HG02870 (cell line): ENCODE measurements around the gene RBM20.
A peak's percentile ranks its signal among the peaks of the same experiment; 100 is the strongest.

ENCODE experiments used
- ATAC-seq: cut with Tn5 transposase; IDR thresholded peaks from one replicate; pipeline ENCODE4 v1.9.1; 2021; ENCODE audit warnings: mild to moderate bottlenecking, moderate library complexity; ENCODE audit not compliant: unreplicated experiment

Gene RBM20

DNA sequence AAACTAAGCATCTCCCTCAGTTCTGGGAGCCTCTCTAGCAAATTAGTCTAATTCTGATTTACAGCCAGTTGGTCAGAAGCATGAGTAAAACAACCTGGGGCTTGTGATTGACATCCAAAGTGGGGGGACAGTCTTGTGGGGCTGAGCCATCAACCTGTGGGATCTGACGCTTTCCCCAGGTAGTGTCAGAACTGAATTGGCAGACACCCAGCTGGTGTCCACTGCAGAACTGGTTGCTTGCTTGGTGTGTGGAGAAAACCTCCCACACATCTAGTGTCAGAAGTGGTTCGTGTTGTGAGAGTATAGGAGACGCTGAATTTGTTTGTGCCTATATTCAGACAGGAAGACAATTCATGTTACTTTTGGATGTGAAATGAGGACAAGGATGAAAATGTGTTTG is 135.4 kb downstream of the RBM20 start:
- no peak for ATAC-seq

DNA sequence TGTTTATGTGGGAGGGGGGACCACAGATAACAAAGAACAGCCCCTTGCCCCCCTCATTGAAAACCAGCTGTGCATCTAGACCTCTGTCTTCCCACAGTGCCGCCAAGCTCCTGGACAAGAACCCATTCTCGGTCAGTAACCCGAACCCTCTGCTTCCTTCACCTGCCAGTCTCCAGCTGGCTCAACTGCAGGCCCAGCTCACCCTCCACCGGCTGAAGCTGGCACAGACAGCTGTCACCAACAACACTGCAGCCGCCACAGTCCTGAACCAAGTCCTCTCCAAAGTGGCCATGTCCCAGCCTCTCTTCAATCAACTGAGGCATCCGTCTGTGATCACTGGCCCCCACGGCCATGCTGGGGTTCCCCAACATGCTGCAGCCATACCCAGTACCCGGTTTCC is 136.6 kb downstream of the RBM20 start:
- ATAC-seq = no peak

DNA sequence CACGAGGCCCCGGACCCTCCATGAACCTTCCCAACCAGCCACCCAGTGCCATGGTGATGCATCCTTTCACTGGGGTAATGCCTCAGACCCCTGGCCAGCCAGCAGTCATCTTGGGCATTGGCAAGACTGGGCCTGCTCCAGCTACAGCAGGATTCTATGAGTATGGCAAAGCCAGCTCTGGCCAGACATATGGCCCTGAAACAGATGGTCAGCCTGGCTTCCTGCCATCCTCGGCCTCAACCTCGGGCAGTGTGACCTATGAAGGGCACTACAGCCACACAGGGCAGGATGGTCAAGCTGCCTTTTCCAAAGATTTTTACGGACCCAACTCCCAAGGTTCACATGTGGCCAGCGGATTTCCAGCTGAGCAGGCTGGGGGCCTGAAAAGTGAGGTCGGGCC is 137.0 kb downstream of the RBM20 start:
- ATAC-seq = no peak

DNA sequence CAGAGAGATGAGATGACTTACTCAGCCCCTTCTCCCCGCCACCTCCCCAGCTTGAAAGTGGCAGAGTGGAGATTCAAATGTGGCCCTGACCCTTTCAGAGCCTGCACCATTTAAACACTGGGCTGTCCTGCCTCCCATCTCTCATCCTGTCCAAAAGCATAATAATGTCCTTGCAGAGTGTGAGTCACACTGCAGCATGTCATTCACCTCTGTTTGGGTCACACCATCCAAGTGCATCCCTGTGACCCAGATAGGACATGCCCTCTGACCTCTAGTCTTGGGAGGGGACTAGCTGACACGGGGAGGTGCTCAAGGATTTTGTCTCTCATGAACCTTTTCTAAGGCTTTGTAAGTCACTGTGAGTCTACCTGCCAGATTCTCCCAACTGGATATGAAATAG is 138.5 kb downstream of the RBM20 start:
- no peak for ATAC-seq

DNA sequence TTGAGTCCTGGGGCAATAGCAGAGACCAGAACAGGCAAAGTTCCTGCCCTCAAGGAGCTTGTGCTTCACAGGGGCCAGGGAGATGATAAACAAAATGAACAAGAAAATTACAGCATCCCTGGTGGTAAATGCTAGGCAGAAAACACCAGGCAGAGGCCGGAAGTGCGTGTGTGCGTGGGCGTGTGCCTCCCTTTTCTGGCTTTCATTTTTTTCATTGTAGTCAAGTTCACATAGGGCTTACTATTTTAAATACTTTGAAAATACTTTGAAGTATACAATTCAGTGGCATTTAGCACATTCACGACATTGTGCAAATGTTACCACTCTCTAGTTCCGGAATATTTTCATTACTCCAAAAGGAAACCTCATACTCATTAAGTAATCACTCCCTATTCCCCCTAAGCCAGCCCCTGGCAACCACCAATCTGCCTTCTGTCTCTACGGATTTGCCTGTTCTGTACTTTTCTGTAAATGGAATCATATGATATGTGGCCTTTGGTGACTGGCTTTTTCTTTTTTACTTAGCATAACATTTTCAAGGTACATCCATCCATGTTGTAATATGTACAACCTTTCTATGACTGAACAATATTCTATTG is 139.5 kb downstream of the RBM20 start:
- ATAC-seq = no peak

DNA sequence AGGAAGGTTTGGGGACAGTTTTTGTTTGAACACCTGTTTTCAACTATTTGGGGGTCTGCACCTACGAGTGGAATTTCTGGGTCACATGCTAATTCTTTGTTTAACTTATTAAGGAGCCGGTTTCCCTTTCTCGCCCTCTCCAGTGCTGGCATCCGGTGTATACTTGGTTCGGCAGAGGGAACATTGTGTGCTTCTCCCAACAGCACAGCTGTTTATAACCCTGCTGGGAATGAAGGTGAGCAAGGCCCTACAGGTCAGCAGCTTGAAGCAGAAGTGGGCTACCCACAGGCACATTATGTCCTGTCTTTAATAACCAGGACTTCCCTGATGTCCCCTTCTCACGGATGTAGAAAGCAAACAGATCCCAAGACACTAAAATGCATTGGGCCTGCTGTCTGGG is 140.1 kb downstream of the RBM20 start:
- ATAC-seq = no peak

DNA sequence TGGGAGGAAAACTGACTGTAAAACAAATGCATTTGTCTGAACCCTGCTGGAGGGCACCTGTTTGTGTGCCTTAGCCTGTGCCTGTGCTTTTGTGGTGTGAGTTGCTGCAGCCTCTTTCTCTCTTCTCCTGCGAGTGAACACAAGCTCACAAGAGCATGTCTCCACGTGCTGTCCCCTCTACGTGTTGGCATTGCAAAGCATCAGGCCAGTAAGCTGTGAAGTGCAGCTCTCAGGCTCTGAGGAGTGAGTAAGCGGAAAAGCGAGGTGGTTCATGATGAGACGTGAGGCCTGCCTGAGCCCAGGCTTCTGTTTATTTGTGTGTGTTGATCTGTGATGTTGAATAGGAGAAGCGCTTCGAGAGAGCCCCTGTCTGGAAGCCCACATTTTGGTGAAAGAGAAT is 142.0 kb downstream of the RBM20 start:
- ATAC-seq = no peak

DNA sequence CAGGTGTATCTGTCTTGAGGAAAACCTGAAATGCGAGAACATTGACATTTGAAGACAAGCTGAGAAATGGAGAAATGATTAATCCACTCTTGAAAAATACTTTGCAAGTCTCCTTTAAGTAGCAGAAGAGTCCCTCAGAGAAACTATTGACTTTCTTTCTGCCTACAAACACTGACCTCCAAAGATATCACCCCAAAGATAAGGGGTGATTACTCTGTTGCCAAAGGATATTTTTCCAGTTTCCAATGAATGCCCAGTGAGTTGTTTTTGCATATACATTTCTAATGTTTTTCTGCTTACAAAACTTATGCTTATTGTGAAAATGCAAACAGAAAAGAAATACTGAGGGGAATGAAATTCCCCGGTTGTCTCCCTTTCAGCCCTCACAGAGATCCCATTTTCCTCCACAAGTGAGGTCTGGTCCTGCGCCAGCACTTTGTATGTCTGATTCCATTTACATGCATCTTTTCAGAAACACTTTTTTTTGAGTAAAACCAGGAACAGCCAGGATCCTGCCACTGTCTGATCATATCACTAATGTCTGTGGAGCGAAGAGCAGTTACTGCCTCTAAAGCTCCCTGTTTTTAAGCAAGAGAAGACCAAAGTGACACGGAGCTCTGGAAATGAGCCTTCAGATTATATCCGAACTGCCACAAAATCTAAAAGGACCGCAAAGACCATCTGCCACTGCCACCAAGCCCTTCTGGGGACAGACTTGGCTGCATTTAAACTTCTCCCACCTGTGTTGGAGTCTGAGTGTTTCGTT is 144.7 kb downstream of the RBM20 start:
- ATAC-seq = no peak

DNA sequence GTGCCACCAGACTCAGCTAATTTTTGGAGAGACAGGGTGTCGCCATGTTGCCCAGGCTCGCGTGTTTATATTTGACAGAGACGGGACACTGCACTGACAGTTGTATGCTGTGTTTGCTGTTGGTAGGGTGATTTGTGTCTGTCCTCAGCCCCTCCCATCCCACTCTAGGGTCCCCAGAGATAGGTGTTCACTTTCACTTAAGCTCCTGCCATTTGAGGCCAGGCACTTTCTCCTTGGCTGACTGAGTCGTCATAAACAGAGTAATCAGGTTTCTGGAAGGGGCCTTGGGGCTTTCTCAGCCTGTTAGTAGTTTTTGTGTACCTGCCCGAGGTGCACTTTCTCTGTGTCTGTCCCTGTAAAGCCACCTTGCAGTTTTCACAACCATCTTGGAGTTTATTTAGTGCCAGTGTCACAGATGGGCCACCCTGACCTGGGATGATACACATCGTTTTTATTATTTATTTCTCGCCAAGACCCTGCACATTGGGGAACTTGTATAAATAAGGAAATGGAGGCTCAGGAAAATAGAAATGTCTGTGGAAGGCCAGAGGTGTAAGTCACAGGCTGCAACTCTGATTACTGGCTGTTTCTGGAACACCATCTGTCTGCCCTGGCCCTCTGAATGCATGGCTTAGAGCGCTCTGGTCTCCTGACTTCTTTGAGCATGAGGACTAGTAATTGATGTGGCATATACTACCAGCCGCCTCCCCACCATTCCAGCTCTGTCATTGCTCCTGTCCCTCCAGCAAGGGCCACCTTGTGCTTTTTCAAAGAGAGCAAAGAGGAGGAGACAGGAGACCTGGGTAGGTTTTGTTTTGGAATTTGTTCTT is 145.7 kb downstream of the RBM20 start:
- no peak for ATAC-seq

DNA sequence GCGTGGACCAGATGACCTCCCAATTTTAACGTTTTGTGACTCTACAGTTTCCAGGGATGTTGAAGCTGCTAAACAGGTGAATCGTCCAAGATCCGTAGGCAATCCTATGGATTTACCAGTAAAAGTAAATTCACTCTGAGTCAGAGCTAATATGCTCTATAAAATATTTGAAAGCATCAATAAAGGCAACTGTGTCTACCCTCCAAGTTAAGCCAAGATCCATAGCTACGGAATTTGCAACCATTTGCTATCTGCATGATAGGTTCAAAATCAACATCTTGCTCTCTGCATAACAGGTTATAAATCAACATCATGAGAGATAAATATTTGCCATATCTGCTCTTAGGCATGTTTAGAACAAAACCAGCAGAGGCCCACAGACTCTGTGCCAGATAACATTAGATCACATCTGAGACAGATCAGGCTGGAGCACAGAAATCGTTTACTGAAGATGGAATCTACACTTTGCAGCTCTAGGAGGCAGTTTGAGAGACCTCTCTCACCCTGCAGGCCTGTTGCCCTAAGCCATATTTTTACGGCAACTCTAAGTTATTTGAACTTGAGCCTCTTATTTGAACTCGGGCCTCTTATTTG is 146.9 kb downstream of the RBM20 start:
- no peak for ATAC-seq

DNA sequence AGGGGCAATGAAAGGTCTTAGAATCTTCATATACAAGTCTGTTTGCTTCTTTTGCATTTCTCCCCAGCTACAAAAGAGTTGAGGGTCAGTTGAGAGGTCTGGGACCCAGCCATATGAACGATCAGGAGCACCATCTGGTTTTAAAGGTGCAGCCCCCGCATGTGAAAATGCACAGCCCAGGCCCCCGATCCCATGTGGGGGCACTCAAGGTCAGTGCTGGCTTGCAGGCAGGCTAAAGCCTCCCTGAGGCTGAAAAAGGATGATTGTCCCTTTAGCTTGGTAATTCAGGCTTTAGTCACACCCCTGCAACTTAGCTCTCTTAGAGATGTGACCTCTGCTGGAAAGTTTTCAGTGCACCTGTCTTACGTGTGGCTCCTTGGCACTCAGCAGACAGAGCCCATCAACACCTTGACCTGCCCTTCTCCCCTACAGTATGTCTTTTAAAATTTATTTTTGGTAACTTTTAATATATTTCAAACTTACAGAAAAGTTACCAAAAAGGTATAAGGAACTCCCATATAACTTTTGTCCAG is 147.5 kb downstream of the RBM20 start:
- ATAC-seq = no peak

DNA sequence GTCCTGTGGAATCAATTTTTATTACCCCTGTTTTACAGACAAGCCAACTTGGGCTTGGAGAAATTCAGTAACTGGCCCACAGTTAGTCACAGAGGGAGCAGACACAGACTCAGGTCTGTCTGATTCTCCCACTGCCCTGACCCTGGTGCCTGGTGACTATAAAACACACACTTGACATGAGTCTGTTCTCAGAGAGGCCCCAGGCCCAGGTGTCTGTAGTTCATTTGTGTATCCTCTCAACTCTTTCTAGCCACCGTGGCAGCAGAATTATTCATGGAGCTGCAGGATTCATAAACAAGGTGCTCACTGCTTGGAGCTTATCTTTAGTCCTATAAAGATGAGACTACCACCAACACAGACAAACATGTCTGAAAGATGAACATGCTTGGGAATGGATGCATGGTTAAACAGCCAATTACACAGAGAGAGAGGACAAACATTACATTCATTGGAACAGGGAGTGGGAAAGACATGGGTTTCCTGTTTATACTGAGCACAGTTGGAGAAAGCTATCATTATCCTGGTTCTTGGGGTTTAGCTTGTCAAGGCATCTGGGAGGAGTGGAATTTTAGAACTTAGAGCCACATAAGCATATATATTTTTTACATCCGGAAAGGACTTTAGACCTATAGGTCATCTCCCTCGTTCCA is 148.5 kb downstream of the RBM20 start:
- ATAC-seq = no peak

DNA sequence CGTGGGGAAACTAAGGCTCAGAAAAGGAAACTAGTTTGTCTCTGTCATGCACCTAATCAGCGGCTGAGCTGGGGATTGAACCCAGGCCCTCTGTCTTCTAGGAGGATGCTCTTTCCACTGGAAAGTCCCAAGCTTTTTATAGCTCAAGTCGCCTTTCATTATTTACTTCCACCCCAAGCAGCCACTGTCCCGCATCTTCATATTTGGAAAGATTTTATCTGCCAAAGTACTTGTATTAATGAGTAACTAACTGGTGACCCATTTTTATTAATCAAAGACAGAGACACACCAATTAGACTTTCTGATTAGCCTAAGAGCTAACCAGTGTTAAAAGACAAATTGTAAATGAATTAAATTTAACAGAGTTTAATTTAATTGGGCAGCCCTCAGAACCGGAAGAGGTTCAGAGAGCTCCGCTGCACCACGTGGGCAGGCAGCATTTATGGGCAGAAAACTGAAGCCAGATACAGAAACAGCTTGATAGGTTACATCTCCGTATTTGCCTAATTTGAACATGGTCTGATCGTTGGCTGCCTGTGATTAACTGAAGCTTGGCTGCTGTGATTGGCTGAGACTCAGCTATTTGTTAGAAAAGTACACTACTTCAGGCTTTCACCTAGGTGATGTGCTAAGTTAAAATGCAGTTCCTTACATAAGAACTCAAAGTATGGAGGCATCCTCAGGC is 149.1 kb downstream of the RBM20 start:
- ATAC-seq = no peak

DNA sequence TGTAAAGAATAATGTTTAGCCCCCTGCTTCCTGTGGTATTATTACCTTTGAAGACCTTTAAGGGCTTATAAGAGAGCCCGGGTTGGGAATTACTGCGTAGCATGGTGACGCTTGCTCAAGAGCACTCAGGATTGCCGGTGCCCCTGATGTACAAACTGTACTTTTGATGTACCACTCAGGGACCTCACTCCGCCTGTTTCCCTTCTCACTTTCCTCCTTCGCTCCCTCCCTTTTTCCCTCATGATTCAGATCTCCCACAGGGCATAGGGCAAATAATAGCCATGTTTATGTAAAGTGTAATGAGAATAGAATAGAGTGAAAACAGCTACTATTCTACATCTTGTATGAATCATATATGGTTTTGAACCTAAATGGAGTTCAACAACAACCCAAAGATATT is 149.8 kb downstream of the RBM20 start:
- no peak for ATAC-seq

DNA sequence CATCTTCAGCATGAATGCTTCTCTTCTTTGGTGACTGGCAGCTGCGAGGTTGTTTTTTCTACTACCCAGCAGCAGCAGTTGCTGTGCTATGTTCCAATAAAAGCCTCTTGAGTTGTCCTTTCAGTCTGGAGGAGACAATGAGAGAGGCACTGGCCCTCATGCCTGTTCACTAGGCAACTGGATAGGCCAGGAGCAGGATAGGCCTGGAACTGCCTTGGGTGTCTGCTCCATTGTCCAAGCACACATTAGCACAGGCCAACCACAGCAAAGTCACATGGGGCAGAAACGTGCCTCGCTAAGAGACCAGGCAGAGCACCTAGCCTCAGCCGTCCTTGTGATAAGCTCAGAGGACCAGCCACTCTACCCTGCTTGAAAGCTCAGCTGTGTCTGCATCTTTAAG is 150.7 kb downstream of the RBM20 start:
- ATAC-seq = no peak

DNA sequence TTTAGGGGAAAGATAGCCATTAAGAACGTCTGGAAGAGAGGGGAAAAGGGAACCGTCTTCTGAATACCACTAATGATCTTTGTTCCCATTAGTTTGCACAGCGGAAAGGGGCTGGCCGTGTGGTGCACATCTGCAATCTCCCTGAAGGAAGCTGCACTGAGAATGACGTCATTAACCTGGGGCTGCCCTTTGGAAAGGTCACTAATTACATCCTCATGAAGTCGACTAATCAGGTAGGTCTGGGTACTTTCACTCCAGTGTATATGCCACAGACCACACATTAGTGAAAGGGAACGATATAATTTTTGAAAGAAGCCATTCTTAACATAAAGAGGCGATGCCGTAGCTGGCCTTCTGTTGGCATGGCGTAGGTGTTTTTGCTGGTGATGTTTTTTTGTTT is 153.3 kb downstream of the RBM20 start:
- ATAC-seq = no peak

DNA sequence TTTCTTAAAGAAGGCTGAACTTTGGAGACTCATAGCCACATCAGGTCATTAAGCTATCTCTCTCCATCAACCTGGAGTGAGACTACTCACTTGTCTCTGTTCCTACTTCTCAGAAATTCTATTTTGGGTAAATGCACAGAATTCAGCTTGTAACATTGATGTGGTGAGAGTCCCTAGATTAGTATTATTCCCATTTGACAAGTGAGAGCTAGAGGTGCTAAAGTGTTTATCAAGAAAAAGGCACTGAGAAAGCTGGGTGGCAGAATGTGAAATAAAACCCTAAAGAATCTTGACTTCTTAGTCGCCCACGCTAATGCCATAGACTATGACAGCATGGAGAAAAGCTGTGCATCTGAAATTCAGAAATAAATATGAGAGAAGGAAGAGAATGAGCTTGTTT is 154.2 kb downstream of the RBM20 start:
- no peak for ATAC-seq

DNA sequence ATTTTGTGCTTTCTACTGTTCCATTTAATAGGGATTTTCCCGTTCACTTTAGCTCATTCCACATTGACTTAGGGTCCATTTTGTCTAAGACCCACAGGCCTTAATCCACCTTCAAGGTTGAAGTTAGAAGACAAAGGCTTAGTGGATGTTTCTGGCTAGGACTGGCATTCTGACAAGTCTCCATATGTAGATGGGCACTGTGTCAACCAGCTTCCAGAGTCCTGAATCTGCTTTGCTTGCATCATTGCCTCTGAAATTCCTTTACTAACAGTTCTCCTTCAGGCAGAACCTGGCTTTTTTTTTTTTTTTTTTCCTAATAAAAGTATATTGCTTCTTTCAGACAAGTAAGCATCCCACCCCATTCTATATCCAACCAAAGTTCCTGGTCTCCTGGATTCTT is 158.0 kb downstream of the RBM20 start:
- no peak for ATAC-seq

DNA sequence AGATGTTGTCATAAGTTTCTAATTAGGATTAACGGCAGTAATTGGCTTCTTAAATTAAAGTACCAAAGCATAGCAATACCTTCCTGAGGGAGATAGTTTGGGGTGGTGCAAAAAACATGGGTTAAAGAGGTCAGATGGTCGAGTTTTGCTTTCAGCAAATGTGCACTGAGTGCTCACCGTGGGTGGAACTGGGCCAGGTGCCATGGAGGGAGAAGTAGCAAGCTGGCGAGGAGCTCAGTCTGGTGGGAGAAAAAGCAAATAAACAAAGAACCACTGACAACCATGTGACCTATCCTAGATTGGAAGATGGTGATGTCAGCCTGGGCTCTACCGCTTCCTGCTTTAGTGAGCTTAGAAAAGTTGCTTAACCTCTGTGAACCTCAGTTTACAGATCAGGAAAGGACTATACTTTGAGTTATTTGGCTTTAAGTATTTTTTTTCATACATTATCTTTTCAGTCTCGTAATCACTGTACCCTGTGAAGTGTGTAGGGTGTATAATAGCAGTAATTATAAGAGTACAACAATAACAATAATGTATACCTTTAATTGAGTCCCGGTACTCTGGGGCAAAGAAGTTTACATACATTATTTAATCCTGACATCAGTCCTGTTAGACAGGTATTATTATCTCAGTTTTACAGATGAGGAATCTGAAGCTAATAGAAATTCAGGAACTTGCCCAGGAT is 158.6 kb downstream of the RBM20 start:
- peak; percentile 56 for ATAC-seq
